Peyer's patch (tissue), 4 donors: ENCODE data around the gene TSTD2. TPM values are rescaled to one million over a fixed set of nuclear protein-coding genes. Genes with fewer than 3 reads are reported as not detected.

Experiments used
- DNase-seq, 3 donors: peaks; one replicate each; pipeline ENCODE4 v3.0.0-alpha.2; 2017 to 2019
- H3K27ac ChIP-seq, 4 donors: fragments of 200-600 bp; sonication (generic); one replicate each; pipeline ENCODE4 v1.5.1; 2016 to 2019
- H3K27me3 ChIP-seq, 2 donors: fragments of 200-600 bp; sonication (generic); one replicate each; pipeline ENCODE4 v1.5.1; 2019
- H3K36me3 ChIP-seq, 3 donors: fragments of 200-600 bp; sonication (generic); one replicate each; pipeline ENCODE4 v1.5.1; 2016 to 2019
- H3K4me1 ChIP-seq, 4 donors: fragments of 200-600 bp; sonication (generic); one replicate each; pipeline ENCODE4 v1.5.1; 2016 to 2019
- H3K4me3 ChIP-seq, 4 donors: fragments of 200-600 bp; sonication (generic); 1 replicate in 3 of 4; 2 replicates in 1 of 4; pipeline ENCODE4 v1.5.1; 2016 to 2019; ENCODE audit warnings: mild to moderate bottlenecking in 1 of 4
- H3K9me3 ChIP-seq, 4 donors: fragments of 200-600 bp; sonication (generic); one replicate each; pipeline ENCODE4 v1.5.1; 2016 to 2019; ENCODE audit warnings: mild to moderate bottlenecking in 1 of 4
- CTCF ChIP-seq, 6 experiments: fragments of 450-650 bp in 4 of 6; fragments of 200-600 bp in 2 of 6; sonication (generic) in 1 of 6; IDR thresholded peaks; one replicate each; pipeline ENCODE4 v1.5.1; 2017 to 2019; ENCODE audit warnings: antibody characterized with exemption in 6 of 6, mild to moderate bottlenecking in 3 of 6, moderate library complexity in 1 of 6
- POLR2A ChIP-seq, 2 donors: fragments of 450-650 bp; IDR thresholded peaks; one replicate each; pipeline ENCODE4 v1.5.1; 2017; ENCODE audit warnings: antibody characterized with exemption in 2 of 2, mild to moderate bottlenecking in 2 of 2, moderate library complexity in 2 of 2
- total RNA-seq, 4 donors: library from RNA; depleted of rRNA; stranded (reverse); fragments of >200 nt; gene quantifications; one replicate each; pipeline ENCODE4 v1.1.0, GENCODE V29; 2016

The TSTD2 gene
- total RNA-seq, 4 donors from 2014 or later: 17.2 to 32.2 (median 21.8) TPM

GRCh38 chr9:97565262-97565661 is 67.9 kb downstream of the TSTD2 start:
- Histone ChIP-seq H3K27me3 (no peaks in the 10 kb centered on the region), H3K27ac (no peak overlapping the region), H3K36me3 (no peaks in the 10 kb centered on the region), H3K4me3 (no peak overlapping the region), H3K9me3 (no peaks in the 10 kb centered on the region), H3K4me1 (peaks cover 0 to 17% (median 0%) of the 10 kb centered on the region in 4 donors)
- TF ChIP-seq CTCF (IDR thresholded peaks at IDR 0.05): no peak
- no peak for TF ChIP-seq POLR2A (IDR thresholded peaks at IDR 0.05)
- no peak for DNase-seq

DNA sequence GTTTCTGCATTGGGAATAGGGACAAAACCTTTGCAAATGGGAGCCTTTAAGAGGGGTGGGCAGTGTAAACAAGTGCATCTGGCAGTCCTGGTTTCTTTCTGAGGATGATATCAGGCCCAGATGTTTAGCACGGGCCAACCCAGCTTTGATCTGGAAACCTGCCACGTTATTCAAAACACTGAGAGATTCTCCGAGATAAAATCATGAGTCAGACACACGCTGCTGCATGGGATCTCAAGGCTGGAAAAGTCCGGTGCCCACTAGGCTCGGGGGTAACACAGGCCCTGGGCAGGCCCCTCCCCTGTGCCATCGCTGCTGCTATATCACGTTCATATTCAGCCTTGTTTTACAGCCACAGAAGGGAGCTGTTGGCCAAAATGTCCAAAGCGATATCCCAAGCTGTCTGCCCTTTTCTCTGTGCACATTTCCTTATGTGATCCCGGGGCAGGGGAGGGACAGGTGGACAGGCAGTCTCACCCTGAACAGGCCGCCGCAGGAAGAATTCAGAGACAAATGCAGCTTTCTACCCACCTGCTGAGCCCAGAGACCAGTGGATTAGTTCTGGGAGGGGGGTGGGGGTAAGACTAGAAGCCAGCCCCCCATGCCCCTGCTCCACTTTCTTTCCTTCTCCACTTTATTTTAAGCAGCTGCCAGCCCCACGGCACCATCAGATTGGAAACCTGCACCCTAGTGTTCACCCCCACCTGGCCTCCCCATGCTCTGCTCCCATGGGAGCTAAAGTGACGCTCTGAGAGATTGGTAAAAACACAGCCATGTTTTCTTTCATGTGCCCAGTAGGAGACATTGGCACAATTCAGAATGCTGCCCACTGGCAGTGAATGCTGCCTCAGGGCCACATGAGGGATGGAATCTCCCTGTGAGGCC is 68.6 kb downstream of the TSTD2 start:
- no peak for TF ChIP-seq POLR2A (IDR thresholded peaks at IDR 0.05)
- TF ChIP-seq CTCF (IDR thresholded peaks at IDR 0.05): no peak
- H3K27me3 ChIP-seq: no peaks in the 10 kb centered on the region

GRCh38 chr9:97563458-97564135 is 69.6 kb downstream of the TSTD2 start:
- no peak for DNase-seq
- TF ChIP-seq CTCF (IDR thresholded peaks at IDR 0.05) (no peak), POLR2A (IDR thresholded peaks at IDR 0.05) (no peak)
- Histone ChIP-seq H3K36me3 (no peaks in the 10 kb centered on the region), H3K4me1 (peaks cover 0 to 17% (median 0%) of the 10 kb centered on the region in 4 donors), H3K27me3 (no peaks in the 10 kb centered on the region), H3K27ac (peak overlapping the region in 1 of 4 donors; percentile 42), H3K4me3 (no peak overlapping the region), H3K9me3 (no peaks in the 10 kb centered on the region)

More for the DNA sequence above, 68.6 kb downstream of the TSTD2 start:
- H3K9me3 ChIP-seq: no peaks in the 10 kb centered on the region
- DNase-seq: no peak
- peaks cover 0 to 17% (median 0%) of the 10 kb centered on the region in 4 donors for H3K4me1 ChIP-seq
- H3K36me3 ChIP-seq: no peaks in the 10 kb centered on the region
- no peak overlapping the region for H3K4me3 ChIP-seq
- peak overlapping the region in 2 of 4 donors; percentile 42 to 49 for H3K27ac ChIP-seq

- no peak overlapping the region for H3K27ac ChIP-seq
- no peaks in the 10 kb centered on the region for H3K27me3 ChIP-seq
- no peak overlapping the region for H3K4me3 ChIP-seq
- no peak for DNase-seq
- no peaks in the 10 kb centered on the region for H3K9me3 ChIP-seq
- no peak for TF ChIP-seq POLR2A (IDR thresholded peaks at IDR 0.05)
- no peaks in the 10 kb centered on the region for H3K36me3 ChIP-seq
- H3K4me1 ChIP-seq: peaks cover 0 to 17% (median 0%) of the 10 kb centered on the region in 4 donors
Measured at GRCh38 chr9:97562542-97562941, 70.6 kb downstream of the TSTD2 start.

GRCh38 chr9:97561501-97561900 is 71.7 kb downstream of the TSTD2 start:
- Histone ChIP-seq H3K4me3 (no peak overlapping the region), H3K4me1 (peaks cover 0 to 24% (median 0%) of the 10 kb centered on the region in 4 donors), H3K27ac (no peak overlapping the region), H3K27me3 (no peaks in the 10 kb centered on the region), H3K36me3 (no peaks in the 10 kb centered on the region), H3K9me3 (no peaks in the 10 kb centered on the region)
- DNase-seq: no peak
- no peak for TF ChIP-seq POLR2A (IDR thresholded peaks at IDR 0.05)
- no peak for TF ChIP-seq CTCF (IDR thresholded peaks at IDR 0.05)

GRCh38 chr9:97560851-97561250 is 72.3 kb downstream of the TSTD2 start:
- no peak for TF ChIP-seq CTCF (IDR thresholded peaks at IDR 0.05)
- no peak for TF ChIP-seq POLR2A (IDR thresholded peaks at IDR 0.05)
- no peaks in the 10 kb centered on the region for H3K27me3 ChIP-seq
- no peak for DNase-seq
- H3K4me1 ChIP-seq: peaks cover 0 to 24% (median 0%) of the 10 kb centered on the region in 4 donors
- H3K27ac ChIP-seq: no peak overlapping the region
- H3K36me3 ChIP-seq: no peaks in the 10 kb centered on the region
- H3K9me3 ChIP-seq: no peaks in the 10 kb centered on the region
- no peak overlapping the region for H3K4me3 ChIP-seq
